Neural cell (in vitro differentiated cells): ENCODE results near the gene CSRNP3.

ENCODE experiments used
- EP300 ChIP-seq: fragments of 450-650 bp; conservative IDR thresholded peaks from 2 replicates; pipeline ENCODE4 v1.6.1; 2014; ENCODE audit warnings: antibody characterized with exemption, mild to moderate bottlenecking, moderate library complexity; ENCODE audit not compliant: poor library complexity, severe bottlenecking
- EZH2 ChIP-seq: fragments of 200-600, 300-800 bp; shearing (Covaris generic), sonication (generic); IDR thresholded peaks from 2 replicates; pipeline ENCODE4 v1.6.1; 2014; ENCODE audit warnings: antibody characterized with exemption, low read length, borderline replicate concordance, mild to moderate bottlenecking; ENCODE audit not compliant: insufficient read depth, poor library complexity, severe bottlenecking
- MXI1 ChIP-seq: fragments of 450-650 bp; conservative IDR thresholded peaks from 2 replicates; pipeline ENCODE4 v1.6.1; 2014; ENCODE audit warnings: antibody characterized with exemption, mild to moderate bottlenecking; ENCODE audit not compliant: poor library complexity, severe bottlenecking
- POLR2AphosphoS5 ChIP-seq: IDR thresholded peaks from 2 replicates; pipeline ENCODE4 v1.6.1; 2012
- RAD21 ChIP-seq: fragments of 450-650 bp; conservative IDR thresholded peaks from 2 replicates; pipeline ENCODE4 v1.6.1; 2014; ENCODE audit warnings: antibody characterized with exemption, mild to moderate bottlenecking, moderate library complexity
- SMC3 ChIP-seq: fragments of 450-650 bp; conservative IDR thresholded peaks from 2 replicates; pipeline ENCODE4 v1.6.1; 2014; ENCODE audit warnings: antibody characterized with exemption, mild to moderate bottlenecking, moderate library complexity; ENCODE audit not compliant: poor library complexity
- TAF1 ChIP-seq: IDR thresholded peaks from 2 replicates; pipeline ENCODE4 v1.6.1; 2012; ENCODE audit warnings: low read depth
- TF ChIP-seq, protein P1 (sequence below): fragments of 450-650 bp; IDR thresholded peaks from 2 replicates; pipeline ENCODE4 v1.5.1; 2014; ENCODE audit warnings: antibody characterized with exemption, mild to moderate bottlenecking, moderate library complexity; ENCODE audit not compliant: poor library complexity, severe bottlenecking

DNA sequence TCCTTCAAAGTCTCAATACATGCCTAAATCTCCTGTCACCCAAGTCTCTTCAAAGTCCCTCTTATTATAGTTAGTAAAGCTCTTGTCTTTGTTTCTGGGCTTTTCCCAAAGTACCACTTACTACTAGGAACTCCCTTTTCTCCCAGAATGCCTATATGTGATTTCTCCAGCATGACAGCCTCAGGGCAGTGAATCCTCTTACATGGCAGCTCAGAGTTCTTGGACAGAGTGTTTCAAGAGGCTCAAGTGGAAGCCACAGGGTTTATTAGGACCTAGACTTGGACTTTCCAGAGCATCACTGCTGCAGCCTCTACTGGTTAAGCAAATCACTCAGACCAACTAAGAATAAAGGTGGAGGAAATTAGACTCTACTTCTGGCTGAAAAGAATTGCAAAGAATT, 98.9 kb downstream of the CSRNP3 start:
- TF ChIP-seq MXI1 (no peak), EZH2 (no peak), SMC3 (no peak), POLR2AphosphoS5 (no peak), TAF1 (no peak), RAD21 (no peak), EP300 (no peak)
- TF ChIP-seq, protein P1, sequence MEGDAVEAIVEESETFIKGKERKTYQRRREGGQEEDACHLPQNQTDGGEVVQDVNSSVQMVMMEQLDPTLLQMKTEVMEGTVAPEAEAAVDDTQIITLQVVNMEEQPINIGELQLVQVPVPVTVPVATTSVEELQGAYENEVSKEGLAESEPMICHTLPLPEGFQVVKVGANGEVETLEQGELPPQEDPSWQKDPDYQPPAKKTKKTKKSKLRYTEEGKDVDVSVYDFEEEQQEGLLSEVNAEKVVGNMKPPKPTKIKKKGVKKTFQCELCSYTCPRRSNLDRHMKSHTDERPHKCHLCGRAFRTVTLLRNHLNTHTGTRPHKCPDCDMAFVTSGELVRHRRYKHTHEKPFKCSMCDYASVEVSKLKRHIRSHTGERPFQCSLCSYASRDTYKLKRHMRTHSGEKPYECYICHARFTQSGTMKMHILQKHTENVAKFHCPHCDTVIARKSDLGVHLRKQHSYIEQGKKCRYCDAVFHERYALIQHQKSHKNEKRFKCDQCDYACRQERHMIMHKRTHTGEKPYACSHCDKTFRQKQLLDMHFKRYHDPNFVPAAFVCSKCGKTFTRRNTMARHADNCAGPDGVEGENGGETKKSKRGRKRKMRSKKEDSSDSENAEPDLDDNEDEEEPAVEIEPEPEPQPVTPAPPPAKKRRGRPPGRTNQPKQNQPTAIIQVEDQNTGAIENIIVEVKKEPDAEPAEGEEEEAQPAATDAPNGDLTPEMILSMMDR, result no peak
